Fibroblast of lung (primary cell): ENCODE data around the gene RENBP. TPM values are rescaled to one million over a fixed set of nuclear protein-coding genes. Genes with fewer than 3 reads are reported as not detected.

Source experiments
- DNase-seq, 2 donors: peaks; one replicate each; pipeline versions ENCODE4 v3.0.0 to v3.0.0-alpha.2; 2010; ENCODE audit warnings: low read depth in 2 of 2
- H2AFZ ChIP-seq: 2 replicates; pipeline ENCODE4 v1.5.1; 2012; ENCODE audit warnings: low read length, control low read depth, inconsistent platforms
- H3K27ac ChIP-seq: 2 replicates; pipeline ENCODE4 v1.5.1; 2011; ENCODE audit warnings: low read length, control low read depth; ENCODE audit not compliant: insufficient read depth
- H3K27me3 ChIP-seq: 2 replicates; pipeline ENCODE4 v1.5.1; 2011; ENCODE audit warnings: mild to moderate bottlenecking, low read length; ENCODE audit not compliant: control insufficient read depth, insufficient read depth
- H3K36me3 ChIP-seq: 2 replicates; pipeline ENCODE4 v1.5.1; 2011; ENCODE audit warnings: low read length; ENCODE audit not compliant: control insufficient read depth, insufficient read depth
- H3K4me1 ChIP-seq: 2 replicates; pipeline ENCODE4 v1.5.1; 2011; ENCODE audit warnings: low read length; ENCODE audit not compliant: control insufficient read depth, insufficient read depth; ENCODE audit errors: extremely low read depth
- H3K4me2 ChIP-seq: 2 replicates; pipeline ENCODE4 v1.5.1; 2011; ENCODE audit warnings: low read length, control low read depth; ENCODE audit not compliant: insufficient read depth; ENCODE audit errors: extremely low read depth
- H3K4me3 ChIP-seq, 4 experiments: fragments of 200-600 bp in 1 of 4; sonication (generic) in 1 of 4; replicated peaks in 1 of 4; 2 replicates each; pipeline ENCODE4 v1.5.1; 2011 to 2016; ENCODE audit warnings: low read length in 4 of 4, low read depth in 3 of 4, mild to moderate bottlenecking in 3 of 4, control low read depth in 2 of 4, inconsistent platforms in 1 of 4, mixed read lengths in 1 of 4; ENCODE audit not compliant: insufficient read depth in 1 of 4; ENCODE audit errors: control extremely low read depth in 1 of 4
- H3K79me2 ChIP-seq: 2 replicates; pipeline ENCODE4 v1.5.1; 2012; ENCODE audit warnings: mild to moderate bottlenecking, low read length, inconsistent platforms; ENCODE audit not compliant: control insufficient read depth, insufficient read depth
- H3K9ac ChIP-seq: 2 replicates; pipeline ENCODE4 v1.5.1; 2011; ENCODE audit warnings: mild to moderate bottlenecking, low read length, control low read depth; ENCODE audit not compliant: insufficient read depth
- H3K9me3 ChIP-seq: 2 replicates; pipeline ENCODE4 v1.5.1; 2012; ENCODE audit warnings: low read depth, low read length; ENCODE audit not compliant: control insufficient read depth, insufficient read depth
- H4K20me1 ChIP-seq: 2 replicates; pipeline ENCODE4 v1.5.1; 2011; ENCODE audit warnings: low read length; ENCODE audit not compliant: control insufficient read depth, insufficient read depth; ENCODE audit errors: extremely low read depth
- CTCF ChIP-seq, 2 donors: IDR thresholded peaks in 1 of 2; conservative IDR thresholded peaks in 1 of 2; 1 replicate in 1 of 2; 2 replicates in 1 of 2; pipeline ENCODE4 v1.5.1; 2011 to 2012; ENCODE audit warnings: low read length in 2 of 2, control low read depth in 1 of 2, inconsistent platforms in 1 of 2, low read depth in 1 of 2, mild to moderate bottlenecking in 1 of 2
- EZH2 ChIP-seq: IDR thresholded peaks from 2 replicates; pipeline ENCODE4 v1.5.1; 2012; ENCODE audit warnings: low read length, control low read depth, mild to moderate bottlenecking; ENCODE audit errors: missing control alignments
- polyA plus RNA-seq, 2 donors: library from polyadenylated mRNA; depleted of rRNA in 1 of 2; stranded (reverse) in 1 of 2; unstranded in 1 of 2; fragments of >200 nt; gene quantifications; 2 replicates each; pipeline ENCODE4 v1.2.1, GENCODE V29; 2011 to 2012; ENCODE audit warnings: missing spikeins in 1 of 2
- total RNA-seq: library from RNA; depleted of rRNA; stranded (reverse); fragments of >200 nt; gene quantifications from 2 replicates; pipeline ENCODE4 v1.2.1, GENCODE V29; 2014

Gene RENBP
- total and polyA plus RNA-seq, 2 donors (not counting 1 experiment from before 2014, with no cell fraction given): 0.92 to 8.8 TPM

- H3K27me3 ChIP-seq: no peaks in the 10 kb centered on the region
- H3K36me3 ChIP-seq: no peaks in the 10 kb centered on the region
- peaks cover 3% of the 10 kb centered on the region for H3K4me1 ChIP-seq
- TF ChIP-seq CTCF (conservative IDR thresholded peaks at IDR 0.05 in 1 of 2, IDR thresholded peaks at IDR 0.05 in 1 of 2; ENCODE audit: low read depth in 1 of 2, low read length in 2 of 2) (no peak), EZH2 (no peak)
- no peak for DNase-seq
- H4K20me1 ChIP-seq: no peaks in the 10 kb centered on the region
- H3K4me3 ChIP-seq: no peak overlapping the region
- H3K9me3 ChIP-seq: no peaks in the 10 kb centered on the region
- no peaks in the 10 kb centered on the region for H3K79me2 ChIP-seq
- no peak overlapping the region for H3K4me2 ChIP-seq
- no peak overlapping the region for H3K9ac ChIP-seq
- H3K27ac ChIP-seq: no peak overlapping the region
- H2AFZ ChIP-seq: no peak overlapping the region
These were observed 46.5 kb downstream of the RENBP start for GRCh38 chrX:153897899-153898298.

- no peak for DNase-seq
- Histone ChIP-seq H3K9ac (no peak overlapping the region), H3K79me2 (no peaks in the 10 kb centered on the region), H4K20me1 (no peaks in the 10 kb centered on the region), H3K36me3 (no peaks in the 10 kb centered on the region), H2AFZ (no peak overlapping the region), H3K4me1 (no peaks in the 10 kb centered on the region), H3K9me3 (no peaks in the 10 kb centered on the region), H3K27ac (no peak overlapping the region), H3K4me3 (no peak overlapping the region), H3K27me3 (peaks cover 23% of the 10 kb centered on the region), H3K4me2 (no peak overlapping the region)
- TF ChIP-seq CTCF (conservative IDR thresholded peaks at IDR 0.05 in 1 of 2, IDR thresholded peaks at IDR 0.05 in 1 of 2; ENCODE audit: low read depth in 1 of 2, low read length in 2 of 2) (no peak), EZH2 (no peak)
These were observed 55.3 kb downstream of the RENBP start for GRCh38 chrX:153889123-153889522.

- Histone ChIP-seq H3K4me1 (no peaks in the 10 kb centered on the region), H3K4me2 (no peak overlapping the region), H3K27ac (no peak overlapping the region), H3K36me3 (no peaks in the 10 kb centered on the region), H3K79me2 (no peaks in the 10 kb centered on the region), H3K9ac (no peak overlapping the region), H3K9me3 (no peaks in the 10 kb centered on the region), H4K20me1 (no peaks in the 10 kb centered on the region), H3K4me3 (no peak overlapping the region), H2AFZ (no peak overlapping the region), H3K27me3 (peaks cover 27% of the 10 kb centered on the region)
- no peak for DNase-seq
- TF ChIP-seq EZH2 (no peak), CTCF (conservative IDR thresholded peaks at IDR 0.05 in 1 of 2, IDR thresholded peaks at IDR 0.05 in 1 of 2; ENCODE audit: low read depth in 1 of 2, low read length in 2 of 2) (no peak)
These were observed 56.1 kb downstream of the RENBP start for GRCh38 chrX:153888344-153888743.
